DMS114 treated with DMSO at 0.1 percent for 48 hours (cell line): ENCODE data around the gene OGFRL1.
"Not testable (repeated sequence)": the region's sequence is repeated elsewhere in the genome, so short reads cannot be mapped to it uniquely, and the experiment has no call there.

Source experiments
- DNase-seq: peaks from one replicate; lab custom pipeline; 2025; ENCODE audit not compliant: unreplicated experiment; lab: John Stamatoyannopoulos, UW

The OGFRL1 gene

DNA sequence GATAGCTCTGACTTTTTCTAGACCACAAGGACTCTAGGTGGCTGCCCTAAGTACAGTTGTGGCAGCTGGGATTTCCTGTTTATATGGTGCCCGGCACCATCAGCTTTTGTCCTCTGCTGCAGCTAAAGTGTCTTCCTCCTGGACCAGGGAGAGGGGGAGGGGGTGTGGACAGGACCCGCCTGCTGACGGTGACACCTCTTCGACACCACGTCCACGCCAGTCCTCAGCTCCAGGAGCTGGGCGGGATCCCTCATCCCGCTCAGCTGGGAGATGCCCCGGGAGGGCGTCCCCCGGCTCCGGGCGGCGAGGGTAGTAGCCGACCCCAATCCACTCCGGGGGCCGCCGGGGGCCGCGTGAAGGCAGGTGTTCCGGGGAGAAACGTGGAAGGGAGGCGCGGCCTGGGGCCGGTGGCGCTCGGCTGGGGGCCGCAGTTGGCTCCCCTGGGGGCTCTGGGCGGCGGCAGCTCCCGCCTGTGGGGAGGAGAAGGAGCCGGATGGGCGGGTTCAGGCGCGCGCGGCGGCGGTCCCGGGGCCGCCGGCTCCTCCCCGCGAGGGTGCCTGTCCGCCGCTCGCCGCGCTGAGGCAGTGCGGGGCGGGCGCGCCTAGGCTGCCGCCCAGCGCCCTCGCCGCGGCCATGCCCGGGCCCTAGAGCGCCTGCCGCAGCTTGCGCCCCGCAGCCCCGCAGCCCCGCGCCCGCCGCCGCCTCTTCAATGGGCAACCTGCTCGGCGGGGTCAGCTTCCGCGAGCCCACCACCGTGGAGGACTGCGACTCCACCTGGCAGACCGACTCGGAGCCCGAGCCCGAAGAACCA, at the start of gene OGFRL1:
OGFRL1 (plus strand) TSS at position 584 of the 811 bp plus-strand sequence; CDS start at position 710, 126 bp downstream.
- DNase-seq: peak; percentile 10

GRCh38 chr6:71239694-71240093, 48.9 kb upstream of the OGFRL1 start:
- no peak for DNase-seq

DNA sequence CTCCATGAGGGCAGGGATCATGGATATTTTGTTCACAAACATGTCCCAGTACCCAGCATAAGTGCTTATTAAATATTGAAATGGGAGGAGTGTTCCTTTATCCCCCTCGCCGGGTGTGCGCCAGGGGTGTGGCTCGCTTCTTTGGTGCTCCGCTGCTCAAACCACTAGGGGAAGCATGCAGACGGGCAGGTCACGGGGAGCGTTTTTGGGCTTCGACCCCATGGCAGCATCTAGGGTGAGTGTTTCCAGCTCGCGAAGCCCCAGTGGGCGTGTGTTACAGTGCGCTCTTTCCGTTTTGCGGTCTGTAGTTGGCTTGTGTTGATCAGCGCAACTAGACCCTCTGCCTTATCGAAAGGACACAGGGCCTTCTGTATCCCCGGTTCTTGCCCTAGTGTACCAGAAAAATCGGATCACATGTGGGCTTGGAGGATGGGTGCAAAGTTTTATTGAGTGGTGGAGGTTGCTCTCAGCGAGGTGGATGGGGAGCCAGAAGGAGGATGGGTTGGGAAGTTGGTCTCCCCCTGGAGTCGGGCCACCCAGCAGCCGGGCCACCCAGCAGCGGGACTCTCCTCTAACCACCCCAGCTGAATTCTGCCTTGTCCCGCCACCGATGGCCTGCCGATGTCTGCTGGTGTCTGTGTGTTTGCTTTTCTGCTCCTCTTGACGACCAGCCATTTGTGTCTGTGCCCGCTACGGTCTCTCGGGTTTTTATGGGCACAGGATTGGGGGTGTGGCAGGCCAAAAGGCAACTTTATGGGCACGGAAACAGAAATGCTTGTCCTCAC, 43.2 kb upstream of the OGFRL1 start:
- DNase-seq: no peak

- DNase-seq: no peak
Measured at GRCh38 chr6:71246596-71246995, 42.0 kb upstream of the OGFRL1 start.

GRCh38 chr6:71248306-71248765, 40.3 kb upstream of the OGFRL1 start:
- no peak for DNase-seq

DNA sequence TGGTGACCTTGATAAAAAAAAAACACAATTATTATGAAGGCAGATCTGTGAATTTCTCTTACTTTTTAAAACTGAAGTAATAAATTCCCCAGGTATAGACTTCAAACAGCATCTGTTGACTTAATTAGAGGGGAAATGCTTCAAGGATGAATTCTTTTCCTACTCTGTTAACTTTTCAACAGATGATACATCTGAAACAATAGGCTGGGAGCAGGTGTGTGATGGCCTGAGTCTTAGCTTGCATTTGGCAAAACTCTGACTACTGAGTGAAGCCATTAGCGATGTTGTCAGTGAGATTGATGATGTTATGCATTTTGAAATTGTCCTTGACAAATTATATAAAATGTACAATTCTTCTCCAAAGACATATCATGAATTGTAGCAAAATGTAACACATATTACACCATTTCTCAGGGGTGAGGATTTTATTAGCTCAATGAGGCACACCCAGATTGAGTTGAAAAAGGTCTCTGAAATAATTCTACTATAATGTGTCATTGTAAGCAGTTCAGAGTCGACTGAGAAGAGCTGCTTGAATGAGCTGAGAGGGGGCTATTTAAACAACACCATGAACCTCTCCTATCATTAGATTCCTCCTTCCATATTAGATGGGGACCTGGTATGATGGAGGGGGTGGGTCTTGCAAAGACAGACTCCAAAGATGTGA, 39.6 kb upstream of the OGFRL1 start:
- DNase-seq: no peak

DNA sequence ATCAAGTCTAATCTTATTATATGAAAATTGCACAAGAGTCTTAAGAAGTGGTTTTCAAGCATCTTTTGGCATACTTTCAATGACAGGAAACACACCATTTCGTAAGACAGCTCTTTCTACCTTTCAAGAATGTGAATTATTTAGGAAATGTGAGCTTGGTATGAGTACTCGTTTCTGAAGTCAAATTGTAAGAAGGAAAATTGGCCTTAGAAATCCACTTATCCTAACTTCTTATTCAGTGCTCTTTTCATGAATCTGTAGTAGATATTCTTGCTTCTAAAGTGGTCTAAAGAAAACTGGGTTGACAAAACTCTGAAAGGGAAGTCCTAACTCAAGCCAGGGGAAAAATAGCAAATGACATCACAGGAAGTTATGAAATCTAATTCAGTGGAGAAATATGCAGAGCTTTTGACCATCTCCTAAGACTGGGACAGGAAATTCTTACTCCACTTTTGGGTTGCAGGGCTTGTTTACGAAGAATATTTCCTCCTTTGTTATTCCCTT, 38.5 kb upstream of the OGFRL1 start:
- no peak for DNase-seq

GRCh38 chr6:71252410-71252809, 36.2 kb upstream of the OGFRL1 start:
- no peak for DNase-seq

- DNase-seq: no peak
Measured at GRCh38 chr6:71252960-71253359, 35.7 kb upstream of the OGFRL1 start.

GRCh38 chr6:71254323-71254722, 34.3 kb upstream of the OGFRL1 start:
- no peak for DNase-seq

- DNase-seq: no peak
Measured at GRCh38 chr6:71258078-71258866, 30.3 kb upstream of the OGFRL1 start.

GRCh38 chr6:71259888-71260604, 28.6 kb upstream of the OGFRL1 start:
- DNase-seq: no peak

- DNase-seq: no peak
Measured at GRCh38 chr6:71262914-71263313, 25.7 kb upstream of the OGFRL1 start.

DNA sequence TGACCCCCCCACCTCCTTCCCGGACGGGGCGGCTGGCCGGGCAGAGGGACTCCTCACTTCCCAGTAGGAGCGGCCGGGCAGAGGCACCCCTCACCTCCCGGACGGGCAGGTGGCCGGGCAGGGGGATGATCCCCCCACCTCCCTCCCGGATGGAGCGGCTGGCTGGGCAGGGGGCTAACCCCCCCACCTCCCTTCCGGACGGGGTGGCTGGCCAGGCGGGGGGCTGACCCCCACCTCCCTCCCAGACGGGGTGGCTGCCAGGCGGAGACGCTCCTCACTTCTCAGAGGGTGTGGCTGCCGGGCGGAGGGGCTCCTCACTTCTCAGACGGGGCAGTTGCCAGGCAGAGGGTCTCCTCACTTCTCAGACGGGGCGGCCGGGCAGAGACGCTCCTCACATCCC, 22.2 kb upstream of the OGFRL1 start:
- DNase-seq: not testable (repeated sequence)

GRCh38 chr6:71268735-71269437, 19.7 kb upstream of the OGFRL1 start:
- DNase-seq: no peak

DNA sequence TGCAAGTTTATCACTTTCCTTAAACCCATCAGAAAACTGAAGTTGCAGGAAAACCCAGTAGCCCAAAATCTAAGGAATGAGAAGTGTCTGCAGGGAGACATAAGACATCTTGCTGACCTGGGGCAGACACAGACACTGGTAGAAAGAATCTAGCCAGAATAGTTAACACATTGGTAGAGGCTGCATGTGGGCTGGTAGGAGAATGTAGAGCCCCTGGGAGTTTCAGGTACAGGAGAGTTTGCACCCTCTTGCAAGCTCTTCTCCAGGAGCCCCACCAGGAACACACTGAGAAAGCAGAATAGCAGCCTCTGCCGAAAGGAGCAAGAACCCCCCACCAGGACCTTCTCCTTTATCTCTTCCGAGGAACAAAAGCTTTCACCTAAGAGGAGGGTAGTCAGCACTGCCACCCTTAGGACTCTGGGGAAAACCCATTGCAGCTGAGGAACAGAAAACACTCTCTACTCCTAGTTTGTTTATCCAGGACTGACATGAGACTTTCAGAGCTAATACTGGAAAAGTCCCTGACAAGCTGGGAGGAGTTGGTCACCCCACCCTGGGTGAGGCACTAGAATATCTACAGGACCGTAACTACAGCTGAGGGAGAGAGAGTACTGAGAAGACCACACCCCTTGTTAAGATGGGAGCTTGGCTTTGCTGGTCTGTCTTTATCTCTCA, 10.5 kb upstream of the OGFRL1 start:
- no peak for DNase-seq

DNA sequence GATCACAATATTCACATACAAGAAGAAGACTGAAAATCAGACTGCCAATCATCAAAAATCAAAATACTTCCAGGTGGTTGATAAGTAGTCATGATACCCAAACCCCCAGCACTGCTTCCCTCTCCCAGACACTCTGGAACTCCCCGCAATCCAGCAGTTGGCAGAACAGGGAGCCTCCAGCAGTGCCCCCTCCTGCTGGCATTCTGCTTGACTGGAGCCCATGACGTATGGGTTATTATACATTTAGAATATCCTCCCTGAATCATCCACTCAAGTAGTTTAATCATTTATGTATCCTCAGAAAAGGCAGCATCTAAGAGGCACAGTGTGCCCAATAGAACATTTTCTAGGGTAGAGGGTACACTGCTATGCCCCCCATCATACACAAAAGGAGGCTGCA, 9.3 kb upstream of the OGFRL1 start:
- DNase-seq: no peak

DNA sequence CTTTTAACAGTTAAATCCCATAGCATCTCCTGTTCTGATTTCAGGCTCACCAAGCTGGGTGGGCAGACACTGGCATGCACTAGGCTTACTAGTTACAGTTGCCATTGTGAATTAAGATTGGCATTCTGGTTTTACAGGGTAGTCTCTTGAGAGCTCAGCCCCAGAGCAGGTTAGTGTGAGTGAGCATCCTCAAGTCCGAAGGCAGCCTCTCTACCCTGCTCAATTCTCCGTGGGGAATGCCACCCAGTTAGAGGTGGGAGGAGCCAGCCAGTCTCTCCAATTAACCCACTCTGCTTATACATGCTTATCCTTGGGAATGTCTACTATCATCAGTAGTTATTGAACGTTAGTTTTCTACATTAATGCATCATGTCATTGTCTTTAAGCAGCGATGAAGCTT, 8.9 kb upstream of the OGFRL1 start:
- DNase-seq: no peak

- DNase-seq: no peak
Measured at GRCh38 chr6:71280701-71281100, 7.9 kb upstream of the OGFRL1 start.
